ENCODE data around the gene CAVIN2. TPM values are rescaled to one million over a fixed set of nuclear protein-coding genes. Genes with fewer than 3 reads are reported as not detected.
A peak's percentile ranks its signal among the peaks of the same experiment; 100 is the strongest.

CAVIN2 gene
- total RNA-seq, 4 donors from 2014 or later, result 90.6 to 179 (median 120) TPM

GRCh38 chr2:191875859-191876258 is 29.0 kb upstream of the CAVIN2 start:
- H3K4me3 ChIP-seq, result no peak overlapping the region
- DNase-seq (ENCODE audit: extremely low spot score), result no peak
- intact Hi-C loops (cut with DNase I), result no loop called here
- peak overlapping the region in 3 of 4 donors; percentile 44 to 51 (median 45) for H3K27ac ChIP-seq (replicated peaks in 1 of 4)
- no peak for TF ChIP-seq EP300 (IDR thresholded peaks at IDR 0.05)
- TF ChIP-seq POLR2AphosphoS5 (IDR thresholded peaks at IDR 0.05), result no peak
- no peak for TF ChIP-seq POLR2A (IDR thresholded peaks at IDR 0.05; ENCODE audit: low read depth)
- TF ChIP-seq CTCF (IDR thresholded peaks at IDR 0.05), result no peak
- H3K27me3 ChIP-seq, result no peaks in the 10 kb centered on the region
- 48% methylated on average over 2 of the region's 2 CpGs for whole genome bisulfite sequencing
- H3K36me3 ChIP-seq, result no peaks in the 10 kb centered on the region
- peaks cover 6 to 45% (median 25%) of the 10 kb centered on the region in 4 donors for H3K4me1 ChIP-seq
- no peaks in the 10 kb centered on the region for H3K9me3 ChIP-seq

- peak overlapping the region in 1 of 4 donors; percentile 81 for H3K27ac ChIP-seq (replicated peaks in 1 of 4)
- TF ChIP-seq CTCF (IDR thresholded peaks at IDR 0.05) (peak in 2 of 3 experiments; percentile 8 to 26), POLR2AphosphoS5 (IDR thresholded peaks at IDR 0.05) (no peak)
- intact Hi-C loops (cut with DNase I), result no loop called here
Measured at GRCh38 chr2:191870744-191871143, 23.9 kb upstream of the CAVIN2 start.

GRCh38 chr2:191869781-191870180 is 22.9 kb upstream of the CAVIN2 start:
- Histone ChIP-seq H3K27ac (replicated peaks in 1 of 4) (peak overlapping the region; percentile 4 to 82 (median 80)), H3K4me3 (no peak overlapping the region), H3K36me3 (no peaks in the 10 kb centered on the region), H3K9me3 (no peaks in the 10 kb centered on the region), H3K4me1 (peaks cover 35 to 61% (median 52%) of the 10 kb centered on the region in 4 donors), H3K27me3 (no peaks in the 10 kb centered on the region)
- WGBS, result 60% methylated on average over 4 of the region's 4 CpGs
- DNase-seq (ENCODE audit: extremely low spot score), result no peak
- TF ChIP-seq POLR2AphosphoS5 (IDR thresholded peaks at IDR 0.05) (no peak), EP300 (IDR thresholded peaks at IDR 0.05) (no peak), POLR2A (IDR thresholded peaks at IDR 0.05; ENCODE audit: low read depth) (no peak), CTCF (IDR thresholded peaks at IDR 0.05) (no peak)
- intact Hi-C loops (cut with DNase I), result no loop called here

More at GRCh38 chr2:191870744-191871143, 23.9 kb upstream of the CAVIN2 start:
- no peaks in the 10 kb centered on the region for H3K27me3 ChIP-seq
- DNase-seq (ENCODE audit: extremely low spot score), result no peak
- H3K4me1 ChIP-seq, result peaks cover 26 to 60% (median 49%) of the 10 kb centered on the region in 4 donors
- H3K9me3 ChIP-seq, result no peaks in the 10 kb centered on the region
- no peak overlapping the region for H3K4me3 ChIP-seq
- no peaks in the 10 kb centered on the region for H3K36me3 ChIP-seq

GRCh38 chr2:191869178-191869577 is 22.3 kb upstream of the CAVIN2 start:
- DNase-seq (ENCODE audit: extremely low spot score), result no peak
- no peaks in the 10 kb centered on the region for H3K36me3 ChIP-seq
- H3K27ac ChIP-seq (replicated peaks in 1 of 4), result peak overlapping the region in 3 of 4 donors; percentile 79 to 82 (median 81)
- TF ChIP-seq POLR2A (IDR thresholded peaks at IDR 0.05; ENCODE audit: low read depth), result no peak
- no peak for TF ChIP-seq EP300 (IDR thresholded peaks at IDR 0.05)
- no peak for TF ChIP-seq CTCF (IDR thresholded peaks at IDR 0.05)
- TF ChIP-seq POLR2AphosphoS5 (IDR thresholded peaks at IDR 0.05), result no peak
- H3K9me3 ChIP-seq, result no peaks in the 10 kb centered on the region
- H3K27me3 ChIP-seq, result no peaks in the 10 kb centered on the region
- H3K4me1 ChIP-seq, result peaks cover 41 to 63% (median 58%) of the 10 kb centered on the region in 4 donors
- H3K4me3 ChIP-seq, result no peak overlapping the region
- WGBS, result 65% methylated on average over 6 of the region's 6 CpGs
- intact Hi-C loops (cut with DNase I), result no loop called here

GRCh38 chr2:191867507-191867847 is 20.6 kb upstream of the CAVIN2 start:
- intact Hi-C loops (cut with DNase I), result no loop called here
- no peak for TF ChIP-seq POLR2AphosphoS5 (IDR thresholded peaks at IDR 0.05)
- no peak for TF ChIP-seq POLR2A (IDR thresholded peaks at IDR 0.05; ENCODE audit: low read depth)
- peak overlapping the region; percentile 79 to 85 (median 82) for H3K27ac ChIP-seq (replicated peaks in 1 of 4)
- WGBS, result 48% methylated on average over 1 of the region's 1 CpG
- peaks cover 53 to 79% (median 72%) of the 10 kb centered on the region in 4 donors for H3K4me1 ChIP-seq
- H3K27me3 ChIP-seq, result no peaks in the 10 kb centered on the region
- H3K9me3 ChIP-seq, result no peaks in the 10 kb centered on the region
- no peak overlapping the region for H3K4me3 ChIP-seq
- no peaks in the 10 kb centered on the region for H3K36me3 ChIP-seq
- no peak for DNase-seq (ENCODE audit: extremely low spot score)

All from esophagus muscularis mucosa (tissue), 4 donors.